Measurements from ENCODE around the gene CASS4. TPM values are rescaled to one million over a fixed set of nuclear protein-coding genes. Genes with fewer than 3 reads are reported as not detected.

Gene CASS4
- total RNA-seq, 1 donor from 2014 or later = 0.56 TPM

DNA sequence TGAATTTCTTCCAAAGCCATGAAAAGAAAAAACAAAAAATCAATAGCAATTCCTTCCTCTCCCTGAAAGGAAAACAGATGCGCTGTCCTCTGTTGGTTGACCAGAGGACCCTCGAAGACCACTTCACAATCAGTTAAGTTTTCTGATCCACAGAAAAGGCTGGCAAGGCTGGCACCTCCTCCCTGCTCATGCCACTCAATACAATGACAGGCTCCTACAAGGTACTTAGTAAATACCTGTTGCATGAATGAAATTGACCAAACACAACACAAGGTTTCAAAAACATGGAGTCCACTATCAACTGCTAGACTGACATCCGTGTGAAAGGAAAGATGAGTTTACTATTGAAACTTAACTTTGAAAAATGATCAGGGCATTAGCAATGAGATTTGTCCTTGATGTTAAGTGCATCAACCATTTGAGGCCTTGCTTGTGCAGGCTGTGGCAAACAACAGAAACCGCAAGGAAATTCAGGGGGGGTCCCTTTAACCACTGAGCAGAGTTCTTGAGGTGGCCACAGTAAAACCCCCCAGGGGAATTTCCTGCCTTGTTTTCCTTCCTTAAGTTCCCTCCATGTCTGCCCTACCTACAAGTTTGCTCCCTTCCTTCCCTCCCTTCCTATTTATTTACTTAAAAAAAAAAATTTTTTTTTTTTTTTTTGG, 28.4 kb downstream of the CASS4 start:
- Mint-ChIP-seq H3K4me3 (no peak overlapping the region), H3K27me3 (peaks cover 7% of the 10 kb centered on the region), H3K36me3 (no peaks in the 10 kb centered on the region), H3K27ac (no peak overlapping the region), H3K4me1 (ENCODE audit: unreplicated experiment) (peaks cover 16% of the 10 kb centered on the region), H3K9me3 (no peaks in the 10 kb centered on the region)
- no peak for DNase-seq (ENCODE audit: extremely low spot score, unreplicated experiment)
- TF ChIP-seq, protein P1, sequence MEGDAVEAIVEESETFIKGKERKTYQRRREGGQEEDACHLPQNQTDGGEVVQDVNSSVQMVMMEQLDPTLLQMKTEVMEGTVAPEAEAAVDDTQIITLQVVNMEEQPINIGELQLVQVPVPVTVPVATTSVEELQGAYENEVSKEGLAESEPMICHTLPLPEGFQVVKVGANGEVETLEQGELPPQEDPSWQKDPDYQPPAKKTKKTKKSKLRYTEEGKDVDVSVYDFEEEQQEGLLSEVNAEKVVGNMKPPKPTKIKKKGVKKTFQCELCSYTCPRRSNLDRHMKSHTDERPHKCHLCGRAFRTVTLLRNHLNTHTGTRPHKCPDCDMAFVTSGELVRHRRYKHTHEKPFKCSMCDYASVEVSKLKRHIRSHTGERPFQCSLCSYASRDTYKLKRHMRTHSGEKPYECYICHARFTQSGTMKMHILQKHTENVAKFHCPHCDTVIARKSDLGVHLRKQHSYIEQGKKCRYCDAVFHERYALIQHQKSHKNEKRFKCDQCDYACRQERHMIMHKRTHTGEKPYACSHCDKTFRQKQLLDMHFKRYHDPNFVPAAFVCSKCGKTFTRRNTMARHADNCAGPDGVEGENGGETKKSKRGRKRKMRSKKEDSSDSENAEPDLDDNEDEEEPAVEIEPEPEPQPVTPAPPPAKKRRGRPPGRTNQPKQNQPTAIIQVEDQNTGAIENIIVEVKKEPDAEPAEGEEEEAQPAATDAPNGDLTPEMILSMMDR (conservative IDR thresholded peaks at IDR 0.05) = no peak

DNA sequence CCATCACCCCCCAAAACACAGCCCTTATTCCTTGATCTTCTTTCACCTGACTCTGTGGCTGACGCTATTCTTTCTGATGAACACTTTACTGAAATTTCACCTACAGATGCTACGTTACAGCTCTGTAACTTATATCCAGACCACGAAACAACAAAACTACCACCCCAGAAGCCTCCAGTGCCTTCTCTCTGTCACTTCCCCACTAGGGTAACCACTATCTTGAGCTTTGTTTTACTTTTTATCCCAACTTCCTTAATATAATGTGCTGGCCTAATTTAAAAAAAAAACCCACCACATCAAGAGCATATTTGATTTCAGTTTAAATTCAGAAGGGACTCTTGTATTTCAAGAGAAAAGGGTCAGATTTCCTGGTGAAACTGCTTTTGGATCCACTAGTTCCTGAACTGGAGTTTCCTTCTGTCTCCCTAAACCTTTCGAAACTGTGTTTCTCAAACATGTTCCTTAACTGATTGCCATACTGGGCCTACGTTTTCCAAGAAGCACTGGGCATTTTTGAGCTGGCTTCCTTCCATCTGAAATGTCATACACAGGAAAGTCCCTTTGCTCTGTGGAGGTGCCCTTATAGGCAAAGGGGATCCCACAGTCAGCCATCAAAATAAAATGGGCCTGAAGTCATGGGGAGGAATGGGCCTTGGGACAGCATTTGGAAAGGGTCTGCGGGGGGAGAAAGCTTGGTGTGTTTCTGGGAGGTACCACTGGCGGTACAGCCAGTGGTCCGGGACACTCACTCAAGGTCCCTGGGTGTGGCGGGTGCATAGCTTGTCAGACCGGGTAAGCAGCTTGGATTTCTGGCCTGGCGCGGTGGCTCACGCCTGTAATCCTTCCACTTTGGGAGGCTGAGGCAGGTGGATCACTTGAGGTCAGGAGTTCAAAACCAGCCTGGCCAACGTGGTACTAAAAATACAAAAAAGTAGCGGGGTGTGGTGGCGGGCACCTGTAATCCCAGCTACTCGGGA, 30.6 kb downstream of the CASS4 start:
- H3K27me3 Mint-ChIP-seq = peaks cover 7% of the 10 kb centered on the region
- H3K36me3 Mint-ChIP-seq = no peaks in the 10 kb centered on the region
- TF ChIP-seq, protein P1 (conservative IDR thresholded peaks at IDR 0.05) = no peak
- H3K27ac Mint-ChIP-seq = peak overlapping the region; percentile 44
- no peak for DNase-seq (ENCODE audit: extremely low spot score, unreplicated experiment)
- no peaks in the 10 kb centered on the region for H3K9me3 Mint-ChIP-seq
- peaks cover 16% of the 10 kb centered on the region for H3K4me1 Mint-ChIP-seq (ENCODE audit: unreplicated experiment)
- H3K4me3 Mint-ChIP-seq = no peak overlapping the region

DNA sequence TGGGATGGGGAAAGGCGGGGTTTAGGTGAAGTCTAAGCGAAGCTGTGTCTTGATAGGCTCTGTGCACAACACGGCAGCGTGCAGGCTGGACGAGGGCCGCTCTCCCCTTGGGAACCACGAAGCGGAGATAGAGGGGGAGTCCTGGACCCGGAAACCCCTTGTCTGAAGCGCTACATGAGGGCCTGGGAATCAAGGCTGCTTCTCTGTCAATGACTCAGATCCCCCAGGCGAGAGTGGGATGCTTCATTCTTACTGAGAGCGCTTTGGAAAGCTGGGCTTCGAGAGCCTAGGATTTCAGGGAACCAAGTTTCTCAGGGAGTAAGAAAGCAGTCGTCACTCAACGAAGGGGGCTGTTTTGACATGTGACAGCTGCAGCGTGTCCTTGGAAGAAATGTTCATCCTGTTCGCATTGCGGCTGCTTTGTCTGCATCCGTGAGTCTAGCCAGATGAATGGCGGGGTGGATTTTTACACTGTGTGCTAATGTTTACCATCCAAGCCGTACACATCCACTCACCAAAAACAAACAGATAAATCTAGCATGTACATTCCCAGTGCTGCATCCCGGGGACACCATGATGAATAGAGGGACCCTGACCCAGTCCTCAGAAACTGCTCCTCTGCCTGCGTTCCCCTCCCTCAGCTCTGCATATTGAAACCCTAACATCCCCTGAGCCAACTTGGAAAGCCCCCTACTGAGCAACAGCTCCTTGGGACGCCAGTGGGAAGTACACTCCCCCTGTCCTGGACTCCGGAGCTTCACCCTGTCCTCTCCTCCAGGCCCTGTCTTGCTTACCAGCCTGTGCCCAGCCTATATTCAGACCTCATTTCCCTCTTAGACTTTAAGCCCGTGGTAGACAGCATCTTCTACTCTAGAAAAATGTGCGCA, 31.8 kb downstream of the CASS4 start:
- no peak overlapping the region for H3K27ac Mint-ChIP-seq
- TF ChIP-seq, protein P1 (conservative IDR thresholded peaks at IDR 0.05) = no peak

DNA sequence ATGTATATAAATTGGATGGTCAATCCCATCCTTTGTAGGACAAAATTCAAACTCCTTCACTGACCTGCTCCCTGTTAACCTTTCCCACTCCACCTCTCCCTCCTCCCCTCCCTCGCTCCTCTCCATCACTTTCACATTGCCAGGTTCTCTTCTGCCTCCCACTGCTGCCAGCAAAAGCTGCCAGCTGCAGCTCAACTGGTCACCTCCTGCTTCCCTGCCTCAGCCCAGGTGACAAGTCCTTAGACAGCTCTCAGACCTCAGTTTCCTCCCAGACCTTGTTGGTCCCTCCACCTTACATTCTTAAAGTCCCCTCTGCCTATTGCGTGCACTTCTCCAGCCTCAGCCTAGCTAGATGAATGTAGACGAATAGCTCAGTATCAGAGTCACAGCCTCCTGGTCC, 33.1 kb downstream of the CASS4 start:
- DNase-seq (ENCODE audit: extremely low spot score, unreplicated experiment) = no peak
- Mint-ChIP-seq H3K27me3 (peaks cover 7% of the 10 kb centered on the region), H3K4me1 (ENCODE audit: unreplicated experiment) (peaks cover 13% of the 10 kb centered on the region), H3K27ac (no peak overlapping the region), H3K36me3 (no peaks in the 10 kb centered on the region), H3K4me3 (no peak overlapping the region), H3K9me3 (no peaks in the 10 kb centered on the region)
- TF ChIP-seq, protein P1 (conservative IDR thresholded peaks at IDR 0.05) = no peak

More for the DNA sequence above, 31.8 kb downstream of the CASS4 start:
- Mint-ChIP-seq H3K4me3 (no peak overlapping the region), H3K9me3 (no peaks in the 10 kb centered on the region), H3K4me1 (ENCODE audit: unreplicated experiment) (peaks cover 16% of the 10 kb centered on the region), H3K36me3 (no peaks in the 10 kb centered on the region), H3K27me3 (peaks cover 7% of the 10 kb centered on the region)
- no peak for DNase-seq (ENCODE audit: extremely low spot score, unreplicated experiment)

DNA sequence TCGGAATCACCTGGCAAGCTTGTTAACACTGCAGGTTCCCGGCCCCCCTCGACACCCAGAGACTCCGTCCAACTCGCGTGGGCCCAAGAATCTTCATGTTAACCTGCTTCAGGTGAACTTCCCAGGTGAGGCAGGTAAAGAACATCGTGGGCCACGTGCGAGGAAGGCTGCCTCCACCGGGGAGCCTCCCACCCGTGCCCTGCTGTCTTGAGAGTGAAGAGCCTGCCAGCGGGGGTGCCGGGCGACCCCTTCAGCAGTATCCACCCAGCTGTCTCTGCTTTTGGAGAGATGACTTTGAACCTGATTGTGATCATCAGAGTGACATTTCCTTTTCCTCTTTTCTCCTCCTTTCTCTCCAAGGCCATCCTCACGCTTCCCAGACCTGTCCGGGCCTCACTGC, 33.5 kb downstream of the CASS4 start:
- DNase-seq (ENCODE audit: extremely low spot score, unreplicated experiment) = no peak
- Mint-ChIP-seq H3K27me3 (peaks cover 7% of the 10 kb centered on the region), H3K4me3 (no peak overlapping the region), H3K9me3 (no peaks in the 10 kb centered on the region), H3K36me3 (no peaks in the 10 kb centered on the region), H3K4me1 (ENCODE audit: unreplicated experiment) (peaks cover 10% of the 10 kb centered on the region), H3K27ac (no peak overlapping the region)
- TF ChIP-seq, protein P1 (conservative IDR thresholded peaks at IDR 0.05) = no peak
